NK-92 (cell line): ENCODE measurements around the gene FAM3D.

Experiments
- DNase-seq: peaks from one replicate; lab custom pipeline; 2025; ENCODE audit not compliant: unreplicated experiment; lab: John Stamatoyannopoulos, UW

FAM3D gene

DNA sequence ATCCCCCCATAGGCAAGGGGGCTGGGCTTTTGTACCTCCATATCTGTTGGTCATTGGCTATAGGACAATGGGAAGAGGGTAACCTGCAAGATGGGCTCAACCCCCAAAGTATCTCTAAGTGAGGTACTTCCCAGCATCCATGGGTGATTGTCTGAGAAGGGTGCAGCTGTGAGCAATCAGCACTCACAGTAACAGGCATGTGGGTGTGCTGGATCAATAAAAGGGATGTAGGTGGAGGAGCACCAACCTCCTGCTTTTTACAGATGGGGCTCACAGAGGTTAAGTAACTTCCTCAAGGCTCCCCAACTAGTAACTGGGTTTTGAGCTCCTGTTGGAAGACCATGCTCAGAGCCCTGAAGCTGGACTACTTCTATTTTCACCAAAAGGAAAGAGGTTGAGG, 63.0 kb downstream of the FAM3D start:
- no peak for DNase-seq

GRCh38 chr3:58597770-58598310, 68.7 kb downstream of the FAM3D start:
- DNase-seq = no peak

- DNase-seq = no peak
These were observed 69.6 kb downstream of the FAM3D start for GRCh38 chr3:58596834-58597518.

GRCh38 chr3:58594117-58594516, 72.5 kb downstream of the FAM3D start:
- no peak for DNase-seq

DNA sequence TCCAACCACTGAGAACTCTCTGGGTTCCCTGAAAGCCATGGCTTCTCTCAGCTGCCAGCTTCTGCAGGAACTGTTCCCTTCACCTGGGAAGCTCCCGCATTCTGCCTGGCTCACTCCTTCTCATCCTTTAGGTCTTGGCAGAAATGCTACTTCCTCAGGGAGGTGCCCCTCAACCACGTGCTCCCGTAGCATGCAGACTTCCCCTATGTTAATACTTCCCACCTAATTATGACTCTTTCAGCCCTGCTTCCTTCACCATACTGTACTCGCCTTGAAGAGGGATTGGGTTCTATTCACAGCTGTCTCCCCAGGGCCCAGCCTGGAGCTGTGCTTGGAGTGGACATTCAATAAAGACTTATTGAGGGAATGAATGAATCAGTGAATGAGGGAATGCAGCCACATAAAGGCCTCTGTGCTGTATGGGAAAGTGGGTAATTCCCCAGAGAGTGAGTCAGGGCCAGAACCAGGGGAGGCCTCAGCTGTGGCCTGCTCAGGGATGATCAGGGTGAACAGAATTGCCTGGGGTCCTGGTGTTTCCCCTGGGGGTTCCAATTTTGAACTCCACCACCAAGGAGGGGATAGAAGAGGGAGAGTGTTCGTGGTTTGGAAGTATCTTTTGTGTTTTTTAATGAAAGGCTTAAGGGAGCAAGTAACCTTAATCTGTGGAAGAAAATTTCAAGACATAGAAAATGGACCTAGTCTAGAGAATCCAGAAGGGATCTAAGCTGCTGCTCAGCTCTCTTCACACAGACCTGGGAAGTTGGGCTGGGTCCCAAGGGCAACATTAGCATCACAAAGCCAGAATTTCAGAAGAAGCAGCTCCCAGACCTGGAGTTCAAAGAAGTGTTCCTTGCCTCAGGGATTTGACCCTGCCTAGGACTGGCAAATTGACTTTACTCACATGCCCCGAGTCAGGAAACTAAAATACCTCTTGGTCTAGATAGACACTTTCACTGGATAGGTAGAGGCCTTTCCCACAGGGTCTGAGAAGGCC, 74.8 kb downstream of the FAM3D start:
- DNase-seq = no peak

DNA sequence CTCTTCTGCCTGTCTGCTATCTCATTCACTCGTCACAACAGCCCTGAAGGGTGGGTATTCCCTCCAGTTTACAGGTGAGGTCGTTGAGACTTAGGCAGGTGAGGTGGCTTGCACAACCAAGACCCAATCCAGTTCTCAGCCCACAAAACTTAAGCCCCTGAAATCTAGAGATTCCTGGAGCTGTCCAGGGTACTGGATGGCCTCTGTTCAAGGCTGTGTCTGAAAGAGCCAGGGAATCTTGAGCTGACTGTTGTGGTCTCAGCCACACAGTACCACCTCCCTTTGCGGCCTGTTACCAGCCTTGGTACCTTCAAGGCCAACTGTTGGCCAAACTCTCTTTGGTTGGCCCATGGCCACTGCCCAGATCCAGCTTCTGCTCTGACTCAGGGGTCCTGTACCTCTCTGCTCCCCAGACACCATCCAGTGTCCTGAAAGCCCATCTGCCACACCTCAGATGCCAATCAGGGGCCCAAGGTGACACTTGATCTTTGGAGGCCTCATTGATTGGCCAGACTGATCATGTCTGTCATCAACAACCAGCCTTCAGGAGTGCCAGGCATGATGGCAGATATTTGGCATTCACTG, 78.5 kb downstream of the FAM3D start:
- no peak for DNase-seq

- no peak for DNase-seq
These were observed 79.8 kb downstream of the FAM3D start for GRCh38 chr3:58586776-58587192.

- no peak for DNase-seq
These were observed 80.6 kb downstream of the FAM3D start for GRCh38 chr3:58585994-58586393.

DNA sequence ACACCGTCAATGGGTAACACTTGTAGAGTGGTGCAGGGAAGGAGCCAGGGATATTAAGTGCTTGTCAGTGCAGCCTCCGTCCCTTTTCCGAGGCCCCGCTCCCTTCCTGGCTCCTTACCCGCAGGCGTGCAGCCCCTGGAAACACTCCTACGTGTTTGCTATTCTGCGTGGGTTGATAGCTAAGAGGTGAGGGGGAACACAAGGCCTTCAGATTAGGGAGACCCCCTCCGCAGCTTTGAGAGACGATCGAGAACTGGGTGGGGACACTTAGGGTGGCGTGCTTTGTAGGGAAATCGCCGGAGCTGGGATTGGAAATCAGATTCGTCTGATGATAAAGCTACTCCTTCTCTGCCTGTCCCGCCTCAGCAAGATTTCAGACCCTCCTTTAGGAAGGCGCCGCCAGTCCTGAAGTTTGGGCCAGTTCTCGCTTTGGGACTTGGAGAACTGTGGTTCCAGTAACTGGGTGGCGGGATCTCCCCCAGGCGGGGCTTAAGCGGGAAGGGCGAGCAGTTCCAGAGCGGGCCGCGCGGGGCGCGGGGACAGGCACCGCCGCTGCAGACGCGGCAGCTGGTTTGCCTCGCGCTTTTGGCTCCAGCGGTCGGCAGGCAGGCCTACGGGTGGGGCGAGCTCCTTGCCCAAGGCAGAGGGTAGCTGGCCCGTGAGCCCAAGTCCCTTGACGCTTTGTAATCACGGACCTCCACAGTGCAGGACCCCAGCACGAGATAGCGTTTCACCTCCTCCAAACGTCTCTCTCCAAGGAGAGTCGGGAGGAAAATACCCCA, 81.4 kb downstream of the FAM3D start:
- DNase-seq = no peak

DNA sequence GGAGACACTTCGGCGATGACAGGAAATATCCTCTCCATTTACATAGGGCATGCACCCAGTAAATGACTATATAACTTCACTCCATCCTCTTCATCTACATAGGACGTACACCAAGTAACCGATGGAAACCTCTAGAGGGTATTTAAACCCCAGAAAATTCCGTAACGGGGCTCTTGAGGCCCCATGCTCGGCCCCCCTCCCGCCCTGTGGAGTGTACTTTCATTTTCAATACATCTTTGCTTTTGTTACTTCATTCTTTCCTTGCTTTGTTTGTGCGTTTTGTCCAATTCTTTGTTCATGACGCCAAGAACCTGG, 81.9 kb downstream of the FAM3D start:
- DNase-seq = no peak
